Esophagus squamous epithelium (tissue), 5 donors: ENCODE measurements around the gene ASB5. TPM values are rescaled to one million over a fixed set of nuclear protein-coding genes. Genes with fewer than 3 reads are reported as not detected.
"Not testable (repeated sequence)": the region's sequence is repeated elsewhere in the genome, so short reads cannot be mapped to it uniquely, and the experiment has no call there.

Experiments
- DNase-seq: peaks from one replicate; lab custom pipeline; 2025; lab: John Stamatoyannopoulos, UW
- H3K27ac ChIP-seq, 4 donors: fragments of 200-600 bp; sonication (generic); one replicate each; pipeline ENCODE4 v1.5.1; 2016 to 2019; ENCODE audit warnings: mild to moderate bottlenecking in 1 of 4
- H3K27me3 ChIP-seq, 4 donors: fragments of 200-600 bp; sonication (generic); 1 replicate in 3 of 4; 2 replicates in 1 of 4; pipeline versions ENCODE4 v1.5.1 to v1.6.0; 2017 to 2021; ENCODE audit warnings: antibody characterized with exemption in 1 of 4
- H3K36me3 ChIP-seq, 3 donors: fragments of 200-600 bp; sonication (generic); one replicate each; pipeline ENCODE4 v1.5.1; 2016 to 2019
- H3K4me1 ChIP-seq, 3 donors: fragments of 200-600 bp; sonication (generic); one replicate each; pipeline ENCODE4 v1.5.1; 2017 to 2019
- H3K4me3 ChIP-seq, 4 donors: fragments of 200-600 bp; sonication (generic); 1 replicate in 3 of 4; 2 replicates in 1 of 4; pipeline ENCODE4 v1.5.1; 2016 to 2019; ENCODE audit warnings: mild to moderate bottlenecking in 2 of 4, moderate library complexity in 1 of 4
- H3K9me3 ChIP-seq, 3 donors: fragments of 200-600 bp; sonication (generic); one replicate each; pipeline ENCODE4 v1.5.1; 2016 to 2019
- CTCF ChIP-seq, 6 experiments: fragments of 450-650 bp in 4 of 6; fragments of 200-600 bp in 2 of 6; sonication (generic) in 2 of 6; IDR thresholded peaks; one replicate each; pipeline ENCODE4 v1.5.1; 2016 to 2019; ENCODE audit warnings: antibody characterized with exemption in 6 of 6, mild to moderate bottlenecking in 4 of 6, moderate library complexity in 4 of 6
- POLR2A ChIP-seq, 4 donors: fragments of 450-650 bp; IDR thresholded peaks; one replicate each; pipeline ENCODE4 v1.6.1; 2017; ENCODE audit warnings: antibody characterized with exemption in 4 of 4, mild to moderate bottlenecking in 4 of 4, moderate library complexity in 3 of 4
- WGBS, 2 donors: methylation state at CpG; one replicate each; pipeline ENCODE4 v1.1.5; 2018; 5-methylcytosine and 5-hydroxymethylcytosine counted together
- intact Hi-C: fragments of 100-400 bp; cut with DNase I; formaldehyde crosslinking; loops from one replicate; pipeline ENCODE4 v1.15.0; 2022
- total RNA-seq, 4 donors: library from RNA; depleted of rRNA; stranded (reverse); fragments of >200 nt; gene quantifications; one replicate each; pipeline ENCODE4 v1.1.0, GENCODE V29; 2016
- donor health status: DM: yes; HTN: yes; CAD: no.

Gene ASB5
- total RNA-seq, 4 donors from 2014 or later: 0.13 to 4.0 (median 0.24) TPM

- intact Hi-C loops: no loop called here
- no peak for TF ChIP-seq CTCF (IDR thresholded peaks at IDR 0.05)
- TF ChIP-seq POLR2A (IDR thresholded peaks at IDR 0.05): no peak
- Histone ChIP-seq H3K4me1 (no peaks in the 10 kb centered on the region), H3K4me3 (no peak overlapping the region), H3K27ac (no peak overlapping the region), H3K27me3 (no peaks in the 10 kb centered on the region), H3K36me3 (no peaks in the 10 kb centered on the region), H3K9me3 (no peaks in the 10 kb centered on the region)
- 77 to 85% methylated on average over 6 of the region's 6 CpGs for WGBS, 2 donors
- no peak for DNase-seq
These were observed 20.5 kb upstream of the ASB5 start for GRCh38 chr4:176289561-176289960.

GRCh38 chr4:176288020-176288419 is 19.0 kb upstream of the ASB5 start:
- TF ChIP-seq CTCF (IDR thresholded peaks at IDR 0.05): no peak
- Histone ChIP-seq H3K4me3 (no peak overlapping the region), H3K36me3 (no peaks in the 10 kb centered on the region), H3K4me1 (no peaks in the 10 kb centered on the region), H3K27ac (no peak overlapping the region), H3K27me3 (no peaks in the 10 kb centered on the region), H3K9me3 (no peaks in the 10 kb centered on the region)
- intact Hi-C loops: no loop called here
- DNase-seq: no peak

GRCh38 chr4:176287546-176287945 is 18.5 kb upstream of the ASB5 start:
- no peaks in the 10 kb centered on the region for H3K9me3 ChIP-seq
- TF ChIP-seq POLR2A (IDR thresholded peaks at IDR 0.05) (no peak), CTCF (IDR thresholded peaks at IDR 0.05) (no peak)
- no peak for DNase-seq
- no peak overlapping the region for H3K4me3 ChIP-seq
- H3K4me1 ChIP-seq: no peaks in the 10 kb centered on the region
- H3K27me3 ChIP-seq: no peaks in the 10 kb centered on the region
- intact Hi-C loops: no loop called here
- H3K27ac ChIP-seq: no peak overlapping the region
- H3K36me3 ChIP-seq: no peaks in the 10 kb centered on the region

GRCh38 chr4:176286728-176287127 is 17.7 kb upstream of the ASB5 start:
- Histone ChIP-seq H3K4me1 (no peaks in the 10 kb centered on the region), H3K4me3 (no peak overlapping the region), H3K36me3 (no peaks in the 10 kb centered on the region), H3K9me3 (no peaks in the 10 kb centered on the region), H3K27ac (no peak overlapping the region), H3K27me3 (no peaks in the 10 kb centered on the region)
- intact Hi-C loops: no loop called here
- no peak for DNase-seq
- no peak for TF ChIP-seq POLR2A (IDR thresholded peaks at IDR 0.05)
- TF ChIP-seq CTCF (IDR thresholded peaks at IDR 0.05): no peak
- 33 to 66% methylated on average over 3 of the region's 3 CpGs for WGBS, 2 donors

- 88 to 100% methylated on average over 1 of the region's 1 CpG for WGBS, 2 donors
- H3K27me3 ChIP-seq, H3K36me3 ChIP-seq, H3K4me3 ChIP-seq, H3K4me1 ChIP-seq, DNase-seq, H3K27ac ChIP-seq, H3K9me3 ChIP-seq, intact Hi-C loops: not testable (repeated sequence)
These were observed 10.5 kb upstream of the ASB5 start for GRCh38 chr4:176279560-176279959.
